Activated naive CD4-positive, alpha-beta T cell treated with anti-CD3 and anti-CD28 coated beads, Interleukin-2, amount 50 U/mL, for 16 hours (primary cell): ENCODE data around the gene KCTD2.

ENCODE experiments used
- DNase-seq: peaks from one replicate; pipeline ENCODE4 v3.0.0-alpha.2; 2020

KCTD2 gene

DNA sequence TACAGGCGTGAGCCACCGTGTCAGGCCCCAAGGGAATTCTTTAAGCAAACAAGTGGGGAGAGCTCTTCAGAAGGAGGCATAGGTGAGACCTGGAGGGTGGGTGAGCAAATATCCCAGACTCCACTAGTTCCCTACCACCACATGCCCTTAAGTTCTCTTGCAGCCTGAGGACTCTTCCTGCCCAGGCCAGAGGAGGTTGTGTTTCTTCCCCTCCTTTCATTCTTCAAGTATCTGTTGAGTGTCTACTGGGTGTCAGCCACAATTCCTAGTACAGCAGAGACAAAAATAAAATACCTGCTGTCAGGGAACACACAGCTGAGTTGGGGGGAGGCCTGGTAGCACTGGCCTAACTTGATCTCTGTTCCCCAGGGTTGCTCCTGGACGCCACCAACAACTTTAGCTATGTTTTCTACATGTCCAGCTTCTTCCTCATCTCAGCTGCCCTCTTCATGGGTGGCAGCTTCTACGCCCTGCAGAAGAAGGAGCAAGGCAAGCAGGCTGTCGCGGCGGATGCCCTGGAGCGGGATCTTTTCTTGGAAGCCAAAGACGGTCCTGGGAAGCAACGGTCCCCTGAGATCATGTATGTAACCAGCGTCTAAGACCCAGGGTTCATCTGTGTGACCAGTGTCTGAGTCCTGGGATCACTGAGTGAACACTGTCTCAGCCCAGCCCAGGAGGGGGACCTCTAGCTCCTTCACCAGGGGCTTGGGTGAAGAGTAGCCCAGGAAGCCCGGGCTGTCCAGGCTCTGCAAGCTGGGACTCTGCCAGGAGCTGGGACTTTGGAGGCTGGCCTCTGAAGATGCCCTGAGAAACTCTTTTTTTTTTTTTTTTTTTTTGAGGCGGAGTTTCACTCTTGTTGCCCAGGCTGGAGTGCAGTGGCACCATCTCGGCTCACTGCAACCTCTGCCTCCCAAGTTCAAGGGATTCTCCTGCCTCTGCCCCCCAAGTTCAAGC, 56.9 kb downstream of the KCTD2 start:
- no peak for DNase-seq

DNA sequence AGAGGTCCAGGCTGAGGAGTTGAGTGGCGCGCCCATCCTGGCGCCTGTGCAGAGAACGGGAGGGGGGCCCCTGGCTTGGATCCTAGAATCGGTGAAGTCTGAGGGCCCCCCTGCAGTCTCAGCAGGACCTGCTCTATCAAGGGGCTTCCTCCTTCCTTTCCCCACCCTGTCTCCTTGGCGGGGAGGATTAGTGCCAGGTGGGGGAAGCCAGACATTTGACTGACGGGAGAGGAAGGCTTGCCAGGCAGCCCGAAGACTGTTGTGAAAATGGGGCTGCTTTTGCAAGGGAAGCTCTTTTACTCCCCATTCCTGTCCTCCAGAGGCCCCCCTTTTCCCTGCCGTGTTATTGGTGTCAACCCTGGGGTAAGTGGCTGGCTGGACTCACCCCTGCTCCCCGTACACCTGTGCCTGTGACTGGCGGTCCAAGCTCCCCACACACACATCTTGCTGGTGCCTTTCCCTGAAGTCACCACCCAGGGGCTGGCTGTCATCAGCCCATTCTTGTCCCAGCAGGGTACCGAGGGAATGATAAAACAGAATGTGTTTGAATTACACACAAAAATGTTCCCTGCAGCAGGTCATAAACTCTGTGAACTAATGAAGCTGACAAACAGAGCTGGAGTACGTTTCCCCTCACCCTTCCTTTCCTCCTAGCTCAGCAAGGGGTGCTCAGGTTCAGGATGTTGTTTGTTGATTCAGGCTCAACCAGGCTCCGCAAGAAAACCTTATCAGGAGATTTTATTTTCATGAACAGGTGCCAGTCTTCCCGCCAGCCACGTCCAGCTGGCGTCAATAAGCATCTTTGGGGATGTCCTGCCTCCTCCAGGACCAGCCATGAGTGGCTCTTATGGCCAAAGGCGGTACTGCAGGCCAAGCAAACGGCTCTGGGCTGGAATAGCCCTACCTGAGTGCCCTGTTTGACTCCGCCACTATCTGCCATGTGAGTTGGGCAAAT, 58.4 kb downstream of the KCTD2 start:
- peak; percentile 37 for DNase-seq

DNA sequence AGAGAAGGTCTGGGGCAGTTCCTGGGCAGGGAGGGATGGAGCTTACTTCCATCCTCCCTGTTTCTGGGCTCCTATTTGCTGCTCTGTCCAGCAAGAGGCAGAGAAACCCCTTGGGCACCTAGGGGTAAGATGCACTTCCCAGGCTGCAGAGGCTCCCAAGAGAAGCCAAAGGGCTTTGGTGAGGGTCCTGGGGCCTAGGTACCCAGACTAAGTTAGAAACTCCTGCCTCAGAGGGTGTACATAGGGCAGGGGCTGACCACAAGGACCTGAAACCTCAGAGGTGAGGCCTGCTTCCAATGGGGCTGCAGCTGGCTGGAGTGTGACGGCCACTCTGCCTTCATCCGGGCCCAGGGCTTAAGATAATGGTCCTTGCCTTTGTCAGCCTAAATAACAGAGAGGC, 61.2 kb downstream of the KCTD2 start:
- DNase-seq, result no peak

DNA sequence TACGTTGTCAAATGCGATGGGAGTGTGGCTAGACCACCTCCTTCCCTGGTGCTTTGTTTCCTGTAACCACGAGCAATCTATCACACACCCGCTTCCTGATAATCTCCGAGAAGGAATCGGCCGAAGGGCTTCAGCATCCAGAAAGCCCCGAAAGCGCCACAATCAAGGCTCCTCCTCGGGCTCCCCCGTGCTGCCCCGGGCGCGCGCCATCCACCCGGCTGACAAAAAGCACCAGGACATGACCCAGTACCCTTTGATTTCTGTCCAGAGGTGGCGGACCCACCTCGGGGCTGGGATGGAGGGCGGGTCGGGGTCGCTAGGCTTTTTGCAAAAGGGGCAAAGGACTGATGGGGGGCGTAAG, 62.0 kb downstream of the KCTD2 start:
- DNase-seq, result no peak

GRCh38 chr17:75109407-75110233, 62.6 kb downstream of the KCTD2 start, which contains the start of gene ARMC7:
Gene ARMC7 (plus strand): TSS chr17:75109969. CDS start chr17:75110289, 320 bp downstream.
- DNase-seq, result peak; percentile 93

- DNase-seq, result no peak
Observed at GRCh38 chr17:75110234-75110937, 63.4 kb downstream of the KCTD2 start.

DNA sequence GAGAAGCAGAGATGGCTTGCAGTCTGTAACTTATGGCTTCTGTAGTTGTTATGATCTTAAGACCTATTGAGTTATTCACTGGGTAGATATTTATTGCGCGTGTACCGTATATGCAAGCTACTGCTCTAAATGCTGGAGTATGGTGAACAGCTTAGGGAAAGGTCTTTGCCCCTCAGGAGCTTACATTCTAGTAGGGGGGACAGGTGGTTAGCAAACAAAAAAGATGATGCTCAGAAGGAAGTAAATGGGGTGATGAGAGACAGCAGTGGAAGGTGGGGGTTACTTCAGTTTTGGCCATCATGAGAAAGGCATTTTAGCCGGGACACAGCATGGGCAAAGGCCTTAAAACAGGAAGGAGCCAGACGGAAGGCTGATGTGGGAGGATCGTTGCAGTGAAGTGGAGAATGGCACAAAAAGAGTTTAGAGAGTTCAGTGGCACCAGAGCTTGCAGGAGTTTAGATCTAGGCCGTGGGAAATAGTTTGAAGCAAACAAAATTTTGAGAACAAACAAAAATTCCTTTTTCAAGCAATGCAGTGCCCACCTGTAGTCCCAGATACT, 64.8 kb downstream of the KCTD2 start:
- DNase-seq, result no peak

DNA sequence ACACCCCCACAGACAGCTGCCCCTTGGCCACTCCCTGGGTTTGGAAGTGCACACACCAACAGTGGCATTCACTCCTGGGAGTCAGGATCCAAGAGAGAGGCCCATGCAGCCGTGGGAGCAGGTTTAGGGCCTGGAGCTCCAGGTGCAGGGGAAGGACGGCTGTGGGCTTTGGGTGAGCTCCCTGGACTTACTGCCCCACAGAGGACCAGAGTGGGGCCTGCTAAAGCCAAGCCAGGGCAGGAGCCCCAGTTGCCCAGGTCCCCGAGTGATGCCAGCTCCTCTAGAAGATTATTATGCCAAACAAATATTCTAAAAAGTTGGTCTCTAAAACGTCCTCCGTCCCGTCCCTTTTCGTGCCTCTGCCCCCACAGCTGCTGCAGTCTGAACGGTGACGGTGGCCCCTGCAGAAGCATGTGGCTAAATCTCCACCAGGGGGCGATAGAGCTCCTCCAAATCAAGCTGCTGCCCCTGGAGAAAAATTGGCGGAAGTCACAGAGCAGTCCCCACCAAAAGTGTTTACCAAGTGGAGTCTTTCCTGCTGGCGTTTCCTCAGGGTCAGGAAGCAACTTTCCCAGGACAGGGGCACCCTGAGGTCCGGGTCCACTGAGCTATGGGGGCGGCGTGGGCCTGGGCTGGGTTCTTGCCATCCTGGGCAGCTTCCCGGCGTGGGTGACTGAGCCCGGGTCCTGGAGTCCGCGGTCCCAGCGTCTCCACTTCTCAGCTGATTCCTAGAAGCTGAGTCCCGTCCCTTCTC, 67.0 kb downstream of the KCTD2 start:
- peak; percentile 86 for DNase-seq

DNA sequence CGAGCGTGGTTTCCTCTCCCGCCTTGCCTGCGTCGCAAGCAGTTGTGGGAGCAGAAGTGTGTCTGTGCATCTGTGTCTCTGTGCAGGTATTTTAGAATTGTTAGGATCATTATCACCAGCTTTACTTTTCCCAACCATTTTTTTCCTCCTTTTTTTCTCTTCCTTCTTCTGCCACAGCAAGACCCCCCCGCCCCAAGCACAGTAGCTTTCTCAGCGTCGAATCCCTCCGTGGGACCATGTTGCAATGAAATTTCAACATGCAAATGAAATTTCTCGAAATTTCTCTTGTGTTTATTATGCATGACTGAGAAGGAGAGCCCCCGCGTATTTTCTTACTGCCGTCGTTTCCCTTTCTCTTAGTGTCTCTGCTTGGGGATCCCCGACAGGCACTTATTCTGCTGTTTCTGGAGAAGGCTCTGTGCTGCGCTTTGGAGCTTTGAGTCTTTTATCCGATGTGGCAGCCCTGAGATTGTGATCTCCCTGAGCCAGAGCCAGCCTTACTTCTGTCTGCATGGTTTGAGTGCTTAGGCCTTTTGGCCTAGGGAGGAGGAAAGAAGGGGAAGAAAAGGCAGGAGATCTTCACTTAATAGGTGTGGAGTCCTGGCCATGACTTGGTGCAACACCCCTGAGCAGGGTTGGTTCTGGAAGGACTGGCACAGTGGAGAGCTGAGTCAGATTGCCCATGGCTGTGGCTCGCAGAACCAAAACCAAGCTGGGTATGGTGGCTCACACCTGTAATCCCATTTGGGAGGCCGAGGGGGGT, 67.7 kb downstream of the KCTD2 start:
- no peak for DNase-seq
